ENCODE measurements around the gene IGFBP5. TPM values are rescaled to one million over a fixed set of nuclear protein-coding genes. Genes with fewer than 3 reads are reported as not detected.
A peak's percentile ranks its signal among the peaks of the same experiment; 100 is the strongest.

IGFBP5 gene
- total RNA-seq, 2 donors from 2014 or later, result 35.8 to 415 TPM

GRCh38 chr2:216739035-216739434 lies 43.7 kb upstream of the IGFBP5 start:
- Histone ChIP-seq H3K36me3 (replicated peaks in 1 of 2; ENCODE audit: insufficient read depth in 1 of 2, low read depth in 2 of 2) (no peaks in the 10 kb centered on the region), H3K4me1 (no peaks in the 10 kb centered on the region), H3K27ac (no peak overlapping the region), H3K9me3 (no peaks in the 10 kb centered on the region), H3K27me3 (no peaks in the 10 kb centered on the region), H3K4me3 (no peak overlapping the region)
- no peak for ATAC-seq
- no peak for DNase-seq
- 66 to 69% methylated on average over 2 to 3 of the region's 3 CpGs for WGBS, 2 donors
- TF ChIP-seq POLR2A (IDR thresholded peaks at IDR 0.05) (no peak), CTCF (IDR thresholded peaks at IDR 0.05) (no peak)
- intact Hi-C loops (cut with DNase I), result no loop called here

- no peak for TF ChIP-seq CTCF (IDR thresholded peaks at IDR 0.05)
- TF ChIP-seq POLR2A (IDR thresholded peaks at IDR 0.05), result no peak
- Histone ChIP-seq H3K27ac (no peak overlapping the region), H3K4me3 (no peak overlapping the region), H3K36me3 (replicated peaks in 1 of 2; ENCODE audit: insufficient read depth in 1 of 2, low read depth in 2 of 2) (no peaks in the 10 kb centered on the region), H3K9me3 (no peaks in the 10 kb centered on the region), H3K27me3 (no peaks in the 10 kb centered on the region), H3K4me1 (no peaks in the 10 kb centered on the region)
- no peak for ATAC-seq
- WGBS, 2 donors, result 80% methylated on average over 4 of the region's 4 CpGs
- intact Hi-C loops (cut with DNase I), result no loop called here
- no peak for DNase-seq
Observed at GRCh38 chr2:216737676-216738075, 42.3 kb upstream of the IGFBP5 start.

- TF ChIP-seq CTCF (IDR thresholded peaks at IDR 0.05), result no peak
- TF ChIP-seq POLR2A (IDR thresholded peaks at IDR 0.05), result no peak
- WGBS, 2 donors, result 0% methylated on average over 1 of the region's 1 CpG
- no peaks in the 10 kb centered on the region for H3K36me3 ChIP-seq (replicated peaks in 1 of 2; ENCODE audit: insufficient read depth in 1 of 2, low read depth in 2 of 2)
- no peaks in the 10 kb centered on the region for H3K4me1 ChIP-seq
- H3K4me3 ChIP-seq, result no peak overlapping the region
- ATAC-seq (no peak), DNase-seq (no peak)
- H3K27ac ChIP-seq, result no peak overlapping the region
- intact Hi-C loops (cut with DNase I), result no loop called here
- no peaks in the 10 kb centered on the region for H3K27me3 ChIP-seq
- no peaks in the 10 kb centered on the region for H3K9me3 ChIP-seq
Observed at GRCh38 chr2:216736326-216736725, 41.0 kb upstream of the IGFBP5 start.

- ATAC-seq (no peak), DNase-seq (no peak)
- no peak overlapping the region for H3K27ac ChIP-seq
- H3K27me3 ChIP-seq, result no peaks in the 10 kb centered on the region
- H3K36me3 ChIP-seq (replicated peaks in 1 of 2; ENCODE audit: insufficient read depth in 1 of 2, low read depth in 2 of 2), result no peaks in the 10 kb centered on the region
- intact Hi-C loops (cut with DNase I), result no loop called here
- no peaks in the 10 kb centered on the region for H3K9me3 ChIP-seq
- TF ChIP-seq CTCF (IDR thresholded peaks at IDR 0.05), result no peak
- no peak for TF ChIP-seq POLR2A (IDR thresholded peaks at IDR 0.05)
- H3K4me1 ChIP-seq, result no peaks in the 10 kb centered on the region
- H3K4me3 ChIP-seq, result no peak overlapping the region
Observed at GRCh38 chr2:216735668-216736067, 40.3 kb upstream of the IGFBP5 start.

GRCh38 chr2:216735086-216735485 lies 39.7 kb upstream of the IGFBP5 start:
- ATAC-seq (no peak), DNase-seq (peak in 1 of 4 donors; percentile 7)
- intact Hi-C loops (cut with DNase I), result no loop called here
- 81 to 87% methylated on average over 6 of the region's 6 CpGs for WGBS, 2 donors
- Histone ChIP-seq H3K36me3 (replicated peaks in 1 of 2; ENCODE audit: insufficient read depth in 1 of 2, low read depth in 2 of 2) (no peaks in the 10 kb centered on the region), H3K27ac (no peak overlapping the region), H3K4me3 (no peak overlapping the region), H3K27me3 (no peaks in the 10 kb centered on the region), H3K4me1 (no peaks in the 10 kb centered on the region), H3K9me3 (no peaks in the 10 kb centered on the region)
- TF ChIP-seq CTCF (IDR thresholded peaks at IDR 0.05) (no peak), POLR2A (IDR thresholded peaks at IDR 0.05) (no peak)

Data from body of pancreas (tissue), 4 donors.